ENCODE results near the gene HINT3. TPM values are rescaled to one million over a fixed set of nuclear protein-coding genes. Genes with fewer than 3 reads are reported as not detected.

HINT3 gene
- total and polyA plus RNA-seq, 2 donors (not counting 3 experiments of a cell fraction or from before 2014, with no cell fraction given) = 1.8 to 8.4 TPM

- ChIA-PET CTCF (no interaction called here), POLR2A (no interaction called here)
- no peak overlapping the region for H3K27ac ChIP-seq (ENCODE audit: insufficient read depth, low read depth, low read length)
Measured at GRCh38 chr6:125930765-125931418, 25.7 kb upstream of the HINT3 start.

More at GRCh38 chr6:125930765-125931418, 25.7 kb upstream of the HINT3 start:
- Histone ChIP-seq H3K9me1 (replicated peaks; ENCODE audit: control insufficient read depth, extremely low read depth, insufficient read depth, low read length) (no peaks in the 10 kb centered on the region), H3K36me3 (ENCODE audit: control insufficient read depth in 2 of 2, extremely low read depth in 1 of 2, insufficient read depth in 2 of 2, low read length in 2 of 2) (peaks cover 7% of the 10 kb centered on the region in 2 experiments), H4K20me1 (replicated peaks; ENCODE audit: control insufficient read depth, extremely low read depth, insufficient read depth, low read length) (no peaks in the 10 kb centered on the region), H3K27me3 (ENCODE audit: control insufficient read depth in 2 of 2, insufficient read depth in 2 of 2, low read length in 2 of 2) (no peaks in the 10 kb centered on the region), H3K9me3 (replicated peaks; ENCODE audit: control insufficient read depth, insufficient read depth, low read length) (no peaks in the 10 kb centered on the region), H3K4me1 (ENCODE audit: control insufficient read depth, extremely low read depth, insufficient read depth, low read length) (no peaks in the 10 kb centered on the region), H3K4me2 (ENCODE audit: insufficient read depth, low read length) (no peak overlapping the region), H3K4me3 (replicated peaks in 1 of 3; ENCODE audit: insufficient read depth in 1 of 3, low read depth in 1 of 3, low read length in 3 of 3) (no peak overlapping the region), H3K79me2 (ENCODE audit: control insufficient read depth, insufficient read depth, low read length) (no peaks in the 10 kb centered on the region), H2AFZ (ENCODE audit: low read depth, low read length) (no peak overlapping the region), H3K9ac (replicated peaks; ENCODE audit: extremely low read depth, insufficient read depth, low read length) (no peak overlapping the region)
- no peak for DNase-seq (ENCODE audit: low read depth, low spot score)
- FAIRE-seq = no peak
- dilution Hi-C loops (cut with MboI; ENCODE audit: extremely low pct_ligation_motif_present, low sequenced_read_pairs) = no loop called here
- intact Hi-C loops (cut with micrococcal nuclease) = no loop called here
- no peak for TF ChIP-seq POLR2A (IDR thresholded peaks at IDR 0.05; ENCODE audit: low read depth, low read length)
- TF ChIP-seq MYC (IDR thresholded peaks at IDR 0.05; ENCODE audit: low read depth, low read length) = no peak
- no peak for TF ChIP-seq EZH2 (IDR thresholded peaks at IDR 0.05; ENCODE audit: borderline replicate concordance, low read depth, low read length, severe bottlenecking)
- TF ChIP-seq CTCF (IDR thresholded peaks at IDR 0.05; ENCODE audit: extremely low read depth in 1 of 2, insufficient read depth in 1 of 2, low read depth in 1 of 2, low read length in 2 of 2) = no peak
- TF ChIP-seq JUN (IDR thresholded peaks at IDR 0.05; ENCODE audit: borderline replicate concordance, insufficient read depth, insufficient read length, low read depth) = no peak
- TF ChIP-seq GATA2 (IDR thresholded peaks at IDR 0.05; ENCODE audit: insufficient read depth, insufficient read length, low read depth, low read length) = no peak
- TF ChIP-seq POLR2AphosphoS5 (IDR thresholded peaks at IDR 0.05; ENCODE audit: insufficient read depth, low read depth, low read length) = no peak
- TF ChIP-seq FOS (IDR thresholded peaks at IDR 0.05; ENCODE audit: borderline replicate concordance, insufficient read depth, low read length) = no peak
- no peak for TF ChIP-seq MAX (IDR thresholded peaks at IDR 0.05; ENCODE audit: insufficient read depth, insufficient read length)
- BruUV-seq (replicated peaks) = no TSS peak

All from endothelial cell of umbilical vein (primary cell).